K562 (cell line): Measurements from ENCODE around the gene DACT3. TPM values are rescaled to one million over a fixed set of nuclear protein-coding genes. Genes with fewer than 3 reads are reported as not detected.

Experiments used
- ATAC-seq: fragments of 200-7000 bp; cut with Tn5 transposase; 3 replicates; pipeline ENCODE4 v1.9.1; 2020; ENCODE audit warnings: moderate library complexity
- BruUV-seq: library from RNA; stranded (reverse); fragments of 400-500 nt; replicated peaks from 2 replicates; lab custom pipeline; 2021; lab: Mats Ljungman, UMichigan
- CTCF ChIA-PET: fragments of 300-600 bp; formaldehyde crosslinking; extraction: SDS; loops from one replicate; lab custom pipeline; 2021; ENCODE audit warnings: low intra/inter-chr PET ratio; lab: Yijun Ruan, JAX
- POLR2A ChIA-PET: fragments of 300-600, 350-650 bp; sonication (Branson Sonifier 250); formaldehyde crosslinking; extraction: SDS; loops from one replicate; lab custom pipeline; 2021; ENCODE audit warnings: antibody characterized with exemption, inconsistent platforms; lab: Yijun Ruan, JAX
- DNase-seq, 4 experiments: peaks; one replicate each; pipeline versions ENCODE4 v3.0.0 to v3.0.0-alpha.2; 2011 to 2018; ENCODE audit warnings: low spot score in 3 of 4, mixed read lengths in 3 of 4; ENCODE audit errors: extremely low read depth in 1 of 4
- FAIRE-seq: peaks from 2 replicates; lab custom pipeline; 2011; peaks lifted over from hg19 to GRCh38; lab: Jason Lieb, UNC
- H2AFZ ChIP-seq: 2 replicates; pipeline ENCODE4 v1.6.0; 2011; ENCODE audit warnings: low read depth, low read length, control low read depth, inconsistent platforms
- H3K27ac ChIP-seq: fragments of 200-600 bp; 3 replicates; pipeline ENCODE4 v1.8.0; 2011; ENCODE audit warnings: low read depth, mild to moderate bottlenecking, control low read depth, inconsistent platforms, low read length, moderate library complexity, mixed read lengths; ENCODE audit errors: extremely low read depth
- H3K27me3 ChIP-seq, 2 experiments: fragments of 300-600 bp in 1 of 2; 2 replicates in 1 of 2; 3 replicates in 1 of 2; pipeline versions ENCODE4 v1.6.0 to v1.8.0; 2011; ENCODE audit warnings: inconsistent platforms in 2 of 2, low read length in 2 of 2, mild to moderate bottlenecking in 1 of 2, mixed read lengths in 1 of 2, moderate library complexity in 1 of 2; ENCODE audit not compliant: control insufficient read depth in 2 of 2, insufficient read depth in 2 of 2
- H3K36me3 ChIP-seq: fragments of 300-600 bp; 3 replicates; pipeline ENCODE4 v1.8.0; 2011; ENCODE audit warnings: mild to moderate bottlenecking, low read length, inconsistent platforms; ENCODE audit not compliant: control insufficient read depth, insufficient read depth
- H3K4me1 ChIP-seq, 2 experiments: fragments of 200-600 bp in 1 of 2; replicated peaks in 1 of 2; 2 replicates in 1 of 2; 3 replicates in 1 of 2; pipeline versions ENCODE4 v1.5.1 to v1.8.0; 2011; ENCODE audit warnings: inconsistent platforms in 2 of 2, low read length in 2 of 2, mild to moderate bottlenecking in 1 of 2, mixed read lengths in 1 of 2, moderate library complexity in 1 of 2; ENCODE audit not compliant: control insufficient read depth in 2 of 2, insufficient read depth in 2 of 2
- H3K4me2 ChIP-seq: 2 replicates; pipeline ENCODE4 v1.6.1; 2011; ENCODE audit warnings: low read length, control low read depth, inconsistent platforms, mixed read lengths; ENCODE audit not compliant: insufficient read depth
- H3K4me3 ChIP-seq: fragments of 200-600 bp; sonication (generic), shearing (Covaris generic); 2 replicates; pipeline ENCODE4 v1.5.1; 2016; ENCODE audit warnings: control low read depth, inconsistent platforms
- H3K79me2 ChIP-seq: fragments of 200-600 bp; 3 replicates; pipeline ENCODE4 v1.8.0; 2011; ENCODE audit warnings: low read length, inconsistent platforms; ENCODE audit not compliant: control insufficient read depth, insufficient read depth
- H3K9ac ChIP-seq, 2 experiments: 2 replicates each; pipeline versions ENCODE4 v1.6.0 to v1.6.1; 2011; ENCODE audit warnings: low read depth in 2 of 2, low read length in 2 of 2, control low read depth in 1 of 2, inconsistent platforms in 1 of 2, mild to moderate bottlenecking in 1 of 2, mixed read lengths in 1 of 2; ENCODE audit not compliant: insufficient read depth in 1 of 2
- H3K9me1 ChIP-seq: one replicate; pipeline ENCODE4 v1.6.0; 2011; ENCODE audit warnings: inconsistent platforms, mild to moderate bottlenecking, low read length, moderate library complexity; ENCODE audit not compliant: control insufficient read depth, insufficient read depth
- H3K9me3 ChIP-seq: replicated peaks from 2 replicates; pipeline ENCODE4 v1.5.1; 2011; ENCODE audit warnings: low read depth, low read length, inconsistent platforms; ENCODE audit not compliant: control insufficient read depth, insufficient read depth
- H4K20me1 ChIP-seq: replicated peaks from 2 replicates; pipeline ENCODE4 v1.6.1; 2011; ENCODE audit warnings: low read length, inconsistent platforms, mixed read lengths; ENCODE audit not compliant: control insufficient read depth, insufficient read depth
- FOXA3 ChIP-seq, 2 experiments: fragments of 450-650 bp in 1 of 2; sonication (generic) in 1 of 2; formaldehyde crosslinking; IDR thresholded peaks in 1 of 2; conservative IDR thresholded peaks in 1 of 2; 2 replicates each; pipeline versions ENCODE4 v1.4.0 to v1.8.0; 2020 to 2022; ENCODE audit warnings: mild to moderate bottlenecking in 2 of 2, missing genetic modification reagents in 1 of 2
- KDM2B ChIP-seq: fragments of 250-450 bp; sonication (Bioruptor Pico); IDR thresholded peaks from 2 replicates; pipeline ENCODE4 v1.8.0; 2021; ENCODE audit warnings: mild to moderate bottlenecking, moderate library complexity
- YY1 ChIP-seq, 3 experiments: IDR thresholded peaks; 2 replicates each; pipeline ENCODE4 v1.6.1; 2011; ENCODE audit warnings: low read length in 2 of 3, mild to moderate bottlenecking in 2 of 3, moderate library complexity in 2 of 3, borderline replicate concordance in 1 of 3, control low read depth in 1 of 3, low read depth in 1 of 3; ENCODE audit not compliant: insufficient read depth in 3 of 3, insufficient replicate concordance in 2 of 3, control insufficient read depth in 1 of 3, insufficient read length in 1 of 3; ENCODE audit errors: extremely low read depth in 1 of 3
- WGBS: fragments of 100-300 bp; shearing (Covaris generic); methylation state at CpG from one replicate; pipeline ENCODE4 v1.1.6; 2016; ENCODE audit warnings: low coverage, mixed read lengths; ENCODE audit not compliant: insufficient coverage; ENCODE audit errors: missing lambda C conversion rate; 5-methylcytosine and 5-hydroxymethylcytosine counted together
- in situ Hi-C: fragments of 300-500 bp; cut with MboI; formaldehyde crosslinking; loops from 4 replicates; pipeline ENCODE4 v1.15.0; 2018; ENCODE audit warnings: inconsistent platforms, mixed read lengths
- intact Hi-C: fragments of 100-400 bp; cut with micrococcal nuclease; formaldehyde crosslinking; loops from 2 replicates; pipeline ENCODE4 v1.14.2; 2022
- polyA plus RNA-seq, 8 experiments: library from polyadenylated mRNA; depleted of rRNA in 4 of 8; stranded (reverse) in 5 of 8; unstranded in 3 of 8; fragments of >200 nt; fragmentation: Nextera tagmentation in 2 of 8; fragmentation: Illumina TruSeq in 1 of 8; extraction: Ambion mirVana in 2 of 8; extraction: Trizol in 1 of 8; gene quantifications; 2 replicates each; pipeline versions ENCODE4 v1.2.1 to v1.2.3, GENCODE V29; 2011 to 2014; ENCODE audit warnings: inconsistent platforms in 1 of 8, missing spikeins in 1 of 8
- total RNA-seq, 7 experiments: library from RNA; depleted of rRNA in 6 of 7; stranded (reverse); fragments of >200 nt in 6 of 7; fragmentation: Illumina TruSeq in 2 of 7; extraction: Trizol in 2 of 7; gene quantifications; 2 replicates each; pipeline versions ENCODE4 v1.2.1 to v1.2.3, GENCODE V29; 2011 to 2021; ENCODE audit warnings: low replicate concordance in 1 of 7
- TF ChIP-seq, protein P1 (sequence below): fragments of 450-650 bp; IDR thresholded peaks from 2 replicates; pipeline ENCODE4 v1.6.1; 2016; ENCODE audit warnings: antibody characterized with exemption
- TF ChIP-seq, protein P2 (sequence below): sonication (generic); formaldehyde crosslinking; IDR thresholded peaks from 2 replicates; pipeline ENCODE4 v1.8.0; 2022; ENCODE audit warnings: mild to moderate bottlenecking, missing genetic modification reagents

The DACT3 gene
- total and polyA plus RNA-seq, 9 of the 15 experiments (the other 6 are each of a cell fraction or from before 2014, with no cell fraction given), result 0.67 to 6.5 (median 3.5) TPM

DNA sequence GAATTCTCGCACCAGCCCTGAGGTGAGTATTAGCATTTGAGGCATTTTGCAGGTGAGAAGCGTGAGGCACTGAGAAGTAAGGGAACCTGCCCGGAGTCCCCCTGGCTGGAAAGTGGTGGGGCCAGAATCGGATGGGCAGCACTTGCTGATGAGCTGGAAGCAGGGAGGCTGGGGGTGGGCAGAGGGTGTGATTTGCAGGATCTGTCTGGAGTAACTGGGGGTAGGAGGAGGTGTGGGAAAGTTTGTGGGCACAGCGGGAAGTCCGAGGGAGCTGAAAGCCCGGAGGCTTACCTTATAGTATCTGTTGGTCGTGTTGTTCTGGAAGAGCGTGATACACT lies 35.9 kb upstream of the DACT3 start:
- peak overlapping the region; percentile 20 to 87; a peak in 3 of 4 replicates for H3K9ac ChIP-seq
- H3K4me1 ChIP-seq, result peaks cover 12 to 21% of the 10 kb centered on the region in 2 experiments; a peak in 4 of 5 replicates
- H3K9me3 ChIP-seq, result no peaks in the 10 kb centered on the region; the same call in 1 of the 2 replicates
- CTCF ChIA-PET, result no interaction called here
- TF ChIP-seq KDM2B (CRISPR knock-in tag) (no peak), FOXA3 (CRISPR knock-in tag; conservative IDR thresholded peaks at IDR 0.05 in 1 of 2, IDR thresholded peaks at IDR 0.05 in 1 of 2) (0 out of 4 replicates have a peak, but pooled peaks of 1 of the 2 experiments have one; percentile 46), YY1 (IDR thresholded peaks at IDR 0.05; ENCODE audit: borderline replicate concordance in 1 of 3, control insufficient read depth in 1 of 3, extremely low read depth in 1 of 3, insufficient read depth in 3 of 3, insufficient read length in 1 of 3, insufficient replicate concordance in 2 of 3, low read depth in 1 of 3, low read length in 2 of 3) (no peak)
- TF ChIP-seq, protein P1, sequence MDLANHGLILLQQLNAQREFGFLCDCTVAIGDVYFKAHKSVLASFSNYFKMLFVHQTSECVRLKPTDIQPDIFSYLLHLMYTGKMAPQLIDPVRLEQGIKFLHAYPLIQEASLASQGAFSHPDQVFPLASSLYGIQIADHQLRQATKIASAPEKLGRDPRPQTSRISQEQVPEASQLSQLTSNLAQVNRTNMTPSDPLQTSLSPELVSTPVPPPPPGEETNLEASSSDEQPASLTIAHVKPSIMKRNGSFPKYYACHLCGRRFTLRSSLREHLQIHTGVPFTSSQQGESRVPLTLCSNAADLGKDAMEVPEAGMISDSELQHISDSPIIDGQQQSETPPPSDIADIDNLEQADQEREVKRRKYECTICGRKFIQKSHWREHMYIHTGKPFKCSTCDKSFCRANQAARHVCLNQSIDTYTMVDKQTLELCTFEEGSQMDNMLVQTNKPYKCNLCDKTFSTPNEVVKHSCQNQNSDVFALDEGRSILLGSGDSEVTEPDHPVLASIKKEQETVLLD, result no peak
- TF ChIP-seq, protein P2, sequence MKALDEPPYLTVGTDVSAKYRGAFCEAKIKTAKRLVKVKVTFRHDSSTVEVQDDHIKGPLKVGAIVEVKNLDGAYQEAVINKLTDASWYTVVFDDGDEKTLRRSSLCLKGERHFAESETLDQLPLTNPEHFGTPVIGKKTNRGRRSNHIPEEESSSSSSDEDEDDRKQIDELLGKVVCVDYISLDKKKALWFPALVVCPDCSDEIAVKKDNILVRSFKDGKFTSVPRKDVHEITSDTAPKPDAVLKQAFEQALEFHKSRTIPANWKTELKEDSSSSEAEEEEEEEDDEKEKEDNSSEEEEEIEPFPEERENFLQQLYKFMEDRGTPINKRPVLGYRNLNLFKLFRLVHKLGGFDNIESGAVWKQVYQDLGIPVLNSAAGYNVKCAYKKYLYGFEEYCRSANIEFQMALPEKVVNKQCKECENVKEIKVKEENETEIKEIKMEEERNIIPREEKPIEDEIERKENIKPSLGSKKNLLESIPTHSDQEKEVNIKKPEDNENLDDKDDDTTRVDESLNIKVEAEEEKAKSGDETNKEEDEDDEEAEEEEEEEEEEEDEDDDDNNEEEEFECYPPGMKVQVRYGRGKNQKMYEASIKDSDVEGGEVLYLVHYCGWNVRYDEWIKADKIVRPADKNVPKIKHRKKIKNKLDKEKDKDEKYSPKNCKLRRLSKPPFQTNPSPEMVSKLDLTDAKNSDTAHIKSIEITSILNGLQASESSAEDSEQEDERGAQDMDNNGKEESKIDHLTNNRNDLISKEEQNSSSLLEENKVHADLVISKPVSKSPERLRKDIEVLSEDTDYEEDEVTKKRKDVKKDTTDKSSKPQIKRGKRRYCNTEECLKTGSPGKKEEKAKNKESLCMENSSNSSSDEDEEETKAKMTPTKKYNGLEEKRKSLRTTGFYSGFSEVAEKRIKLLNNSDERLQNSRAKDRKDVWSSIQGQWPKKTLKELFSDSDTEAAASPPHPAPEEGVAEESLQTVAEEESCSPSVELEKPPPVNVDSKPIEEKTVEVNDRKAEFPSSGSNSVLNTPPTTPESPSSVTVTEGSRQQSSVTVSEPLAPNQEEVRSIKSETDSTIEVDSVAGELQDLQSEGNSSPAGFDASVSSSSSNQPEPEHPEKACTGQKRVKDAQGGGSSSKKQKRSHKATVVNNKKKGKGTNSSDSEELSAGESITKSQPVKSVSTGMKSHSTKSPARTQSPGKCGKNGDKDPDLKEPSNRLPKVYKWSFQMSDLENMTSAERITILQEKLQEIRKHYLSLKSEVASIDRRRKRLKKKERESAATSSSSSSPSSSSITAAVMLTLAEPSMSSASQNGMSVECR (CRISPR knock-in tag), result peak; percentile 39; the same call in 1 of the 2 replicates
- intact Hi-C loops (no loop called here), in situ Hi-C loops (no loop called here)
- H4K20me1 ChIP-seq, result 0 out of 2 replicates have a peak, but pooled peaks cover 3% of the 10 kb centered on the region
- ATAC-seq (no peak), DNase-seq (no peak), FAIRE-seq (no peak)
- H3K9me1 ChIP-seq, result no peaks in the 10 kb centered on the region
- peaks cover 12% of the 10 kb centered on the region; the same call in 2 of the 3 replicates for H3K79me2 ChIP-seq
- peak overlapping the region; percentile 71 for H2AFZ ChIP-seq
- peak overlapping the region; percentile 34 for H3K4me3 ChIP-seq
- POLR2A ChIA-PET, result interaction anchor here (0.7 to 1.7 kb wide), 9 partner anchors 9 to 295 kb away, joined by 3 to 5 read pairs (median 4); partner anchors contain the start of gene SLC1A5
- no TSS peak for BruUV-seq
- H3K27me3 ChIP-seq, result no peaks in the 10 kb centered on the region
- peak overlapping the region; percentile 79 for H3K4me2 ChIP-seq
- 27% methylated on average over 9 of the region's 9 CpGs for WGBS
- peaks cover 80% of the 10 kb centered on the region; the same call in 2 of the 3 replicates for H3K36me3 ChIP-seq
- H3K27ac ChIP-seq, result peak overlapping the region; percentile 51
